HG03378 (cell line): ENCODE results near the gene FICD.

Experiments used
- ATAC-seq: cut with Tn5 transposase; IDR thresholded peaks from one replicate; pipeline ENCODE4 v1.9.1; 2021; ENCODE audit warnings: mild to moderate bottlenecking, moderate library complexity; ENCODE audit not compliant: unreplicated experiment

FICD gene

DNA sequence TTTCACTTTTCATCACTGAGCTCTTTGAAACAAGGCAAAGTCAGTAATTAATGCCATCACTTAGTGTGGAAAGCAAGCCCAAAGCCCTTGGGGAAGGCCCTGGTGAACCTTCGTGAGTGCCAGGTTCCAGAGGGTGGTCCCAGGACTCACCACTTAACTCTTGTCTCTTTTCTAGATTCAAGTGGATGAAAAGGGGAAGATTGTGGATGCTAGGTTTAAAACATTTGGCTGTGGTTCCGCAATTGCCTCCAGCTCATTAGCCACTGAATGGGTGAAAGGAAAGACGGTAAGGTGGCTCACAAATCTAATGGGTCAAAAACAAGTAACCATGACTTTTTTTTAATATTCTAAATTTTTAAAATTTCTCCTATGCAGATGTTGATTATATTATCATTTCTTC is 50.1 kb downstream of the FICD start:
- ATAC-seq, result no peak

DNA sequence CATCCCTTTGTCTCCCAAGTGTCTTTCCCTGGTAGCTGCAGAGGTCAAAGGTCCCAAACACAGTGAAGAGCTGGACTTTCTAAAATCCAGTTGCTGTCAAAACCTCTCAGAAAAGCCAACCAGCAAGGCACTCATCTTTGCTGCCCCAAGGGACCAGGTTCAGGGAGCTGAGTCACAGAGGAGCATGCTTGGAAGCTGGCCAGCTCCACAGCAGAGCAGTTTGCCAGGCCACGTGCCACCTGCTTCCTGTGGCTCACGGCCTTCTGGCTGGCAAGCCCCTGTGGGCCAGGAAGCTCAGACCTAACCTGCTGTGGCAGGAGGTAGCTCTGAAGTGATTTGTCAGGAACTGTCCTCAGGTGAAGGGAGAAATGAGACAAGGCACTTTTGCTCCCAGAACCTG is 50.9 kb downstream of the FICD start:
- ATAC-seq, result no peak

- ATAC-seq, result no peak
Observed at GRCh38 chr12:108566452-108566851, 51.4 kb downstream of the FICD start.

DNA sequence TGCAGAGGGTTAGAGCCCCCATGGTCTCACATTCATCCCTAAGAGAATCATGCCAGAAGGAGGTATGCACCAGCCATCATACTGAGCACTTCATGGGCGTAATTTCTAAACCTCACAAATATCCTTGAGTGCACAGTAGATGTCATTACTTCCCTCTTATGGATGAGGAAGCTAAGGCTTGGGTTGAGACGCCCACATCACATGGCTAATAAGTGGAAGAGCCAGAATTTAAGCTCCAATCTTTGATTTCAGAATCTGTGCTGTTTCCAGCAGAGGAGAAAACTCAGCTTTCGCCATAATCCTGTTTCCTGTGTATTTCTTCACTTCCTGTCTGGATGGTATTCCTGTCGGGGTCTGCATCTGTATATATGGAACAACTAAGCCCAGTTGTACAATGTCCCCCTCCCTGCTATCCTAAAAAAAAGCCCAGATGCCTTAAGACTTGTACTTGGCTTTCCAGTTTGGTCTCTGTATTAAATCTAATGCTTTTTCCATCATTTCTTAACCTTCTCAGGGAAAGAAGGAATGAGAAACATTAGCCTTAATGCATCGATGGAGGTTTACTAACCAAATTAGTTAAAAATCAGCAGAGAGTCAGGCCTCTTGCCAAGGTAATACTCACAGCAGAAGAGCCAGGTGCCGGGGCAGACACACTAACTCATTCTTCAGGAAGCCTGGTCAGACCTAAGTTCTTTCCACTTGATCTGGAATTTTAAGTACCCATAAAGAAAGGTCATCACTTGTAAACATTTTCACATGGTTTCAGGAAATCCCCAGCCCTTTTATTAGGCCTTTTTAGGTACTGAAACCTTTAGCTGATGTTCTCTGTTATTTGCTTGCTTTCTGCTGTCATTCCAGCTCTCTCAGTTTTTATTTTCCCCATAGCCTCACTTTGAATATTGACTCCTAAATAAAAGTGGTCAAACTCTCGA is 52.6 kb downstream of the FICD start:
- no peak for ATAC-seq

- ATAC-seq, result peak; percentile 73
Observed at GRCh38 chr12:108568338-108569154, 53.5 kb downstream of the FICD start.
